NT2/D1 (cell line): ENCODE results near the gene LUC7L2.

ENCODE experiments used
- YY1 ChIP-seq: IDR thresholded peaks from 2 replicates; pipeline ENCODE4 v1.6.1; 2011; ENCODE audit not compliant: insufficient read length, insufficient read depth
- ZNF274 ChIP-seq: IDR thresholded peaks from 2 replicates; pipeline ENCODE4 v1.6.1; 2011; ENCODE audit warnings: mild to moderate bottlenecking, low read depth, low read length

DNA sequence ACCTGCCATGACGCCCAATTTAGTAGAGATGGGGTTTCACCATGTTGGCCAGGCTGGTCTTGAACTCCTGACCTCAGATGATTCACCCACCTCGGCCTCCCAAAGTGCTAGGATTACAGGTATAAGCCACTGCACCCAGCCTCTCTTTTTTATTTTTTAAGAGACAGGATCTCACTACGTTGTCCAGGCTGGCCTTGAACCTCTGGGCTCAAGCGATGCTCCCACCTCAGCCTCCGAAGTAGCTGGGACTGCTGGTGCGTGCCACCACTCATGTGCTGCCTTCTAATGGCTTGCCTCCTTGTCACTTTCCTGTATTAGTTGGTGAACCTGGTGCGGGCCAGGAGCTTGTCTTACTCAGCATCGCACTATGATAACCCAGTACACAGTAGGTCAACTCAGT lies 96.8 kb downstream of the LUC7L2 start:
- TF ChIP-seq ZNF274 (no peak), YY1 (no peak)
